CD4-positive, alpha-beta T cell treated with Interleukin-15 for 1 hour (primary cell): Measurements from ENCODE around the gene PAK4.
A peak's percentile ranks its signal among the peaks of the same experiment; 100 is the strongest.
"Not testable (repeated sequence)": the region's sequence is repeated elsewhere in the genome, so short reads cannot be mapped to it uniquely, and the experiment has no call there.

ENCODE experiments used
- DNase-seq: peaks from one replicate; pipeline ENCODE4 v3.0.0-alpha.2; 2020

Gene PAK4

DNA sequence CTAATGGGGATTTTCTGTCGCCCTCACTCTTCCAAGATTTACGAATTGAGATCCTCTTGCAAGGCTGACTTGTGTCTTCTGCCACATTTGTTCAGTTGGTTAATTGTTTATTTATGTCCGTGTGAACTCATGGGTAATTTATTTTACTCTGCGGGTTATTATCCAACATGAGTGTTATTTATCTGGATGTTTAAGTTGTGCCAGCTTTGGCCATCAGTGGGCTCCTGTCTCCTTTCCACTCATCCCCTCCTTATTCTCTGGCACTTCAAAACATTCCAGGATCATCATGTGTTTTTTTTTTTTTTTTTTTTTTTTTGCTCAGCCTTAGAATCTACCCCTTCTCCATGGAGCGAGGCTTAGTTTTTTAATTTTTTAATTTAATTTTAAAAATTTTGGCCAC is 22.4 kb upstream of the PAK4 start:
- DNase-seq, result no peak

GRCh38 chr19:39104186-39104596 is 21.4 kb upstream of the PAK4 start:
- DNase-seq, result no peak

DNA sequence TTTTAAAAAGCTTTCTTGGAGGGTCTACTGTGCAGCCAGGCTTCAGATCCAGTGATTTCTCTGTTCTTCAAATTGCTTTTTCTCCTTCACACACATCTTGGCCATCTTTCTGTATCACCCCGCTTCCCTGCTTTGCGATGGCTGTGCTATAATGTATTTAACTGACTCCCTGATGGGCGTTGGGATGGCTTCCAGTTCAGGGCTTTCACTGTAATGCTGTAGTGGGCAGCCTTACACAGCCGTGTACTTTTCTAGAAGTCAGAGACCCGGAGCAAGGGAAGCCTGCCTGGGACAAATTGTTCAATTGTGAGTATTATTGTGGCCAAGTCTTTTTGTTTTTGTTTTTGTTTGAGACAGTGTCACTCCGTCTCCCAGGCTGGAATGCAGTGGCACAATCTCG is 19.4 kb upstream of the PAK4 start:
- no peak for DNase-seq

- no peak for DNase-seq
Measured at GRCh38 chr19:39109641-39110040, 15.9 kb upstream of the PAK4 start.

DNA sequence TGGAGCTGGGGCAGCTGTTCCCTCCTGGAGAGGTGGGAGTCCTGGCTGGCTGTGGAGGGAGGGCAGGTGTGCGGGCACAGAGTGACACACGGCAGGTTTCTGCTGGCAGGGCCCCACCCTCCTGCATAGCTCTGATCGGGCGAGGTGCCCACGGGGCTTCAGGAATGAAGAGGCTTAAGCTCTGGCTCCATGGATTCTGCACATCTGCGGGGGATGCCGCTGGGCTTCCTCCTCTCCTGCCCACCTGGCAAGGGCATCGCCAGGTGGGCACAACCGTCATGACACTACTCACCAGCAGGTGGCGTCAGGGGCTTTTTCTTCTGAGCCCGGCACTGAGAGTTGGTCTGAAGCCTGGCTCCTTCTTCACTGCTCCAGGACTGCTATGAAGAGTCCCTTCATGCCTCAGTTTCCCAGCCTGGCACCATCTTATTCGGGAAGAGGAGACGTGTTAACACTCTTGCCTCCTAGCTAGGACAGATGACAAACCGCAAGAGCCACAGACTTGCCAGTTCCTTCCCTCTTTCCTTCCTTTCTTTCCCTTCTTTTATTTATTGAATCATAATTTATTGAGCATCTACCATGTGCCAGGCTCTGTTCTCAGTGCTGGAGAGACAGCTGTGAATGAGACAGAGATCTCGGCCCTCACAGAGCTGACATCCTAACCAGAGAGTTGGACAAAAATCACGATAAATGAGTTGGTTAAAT is 15.2 kb upstream of the PAK4 start:
- peak; percentile 57 for DNase-seq

DNA sequence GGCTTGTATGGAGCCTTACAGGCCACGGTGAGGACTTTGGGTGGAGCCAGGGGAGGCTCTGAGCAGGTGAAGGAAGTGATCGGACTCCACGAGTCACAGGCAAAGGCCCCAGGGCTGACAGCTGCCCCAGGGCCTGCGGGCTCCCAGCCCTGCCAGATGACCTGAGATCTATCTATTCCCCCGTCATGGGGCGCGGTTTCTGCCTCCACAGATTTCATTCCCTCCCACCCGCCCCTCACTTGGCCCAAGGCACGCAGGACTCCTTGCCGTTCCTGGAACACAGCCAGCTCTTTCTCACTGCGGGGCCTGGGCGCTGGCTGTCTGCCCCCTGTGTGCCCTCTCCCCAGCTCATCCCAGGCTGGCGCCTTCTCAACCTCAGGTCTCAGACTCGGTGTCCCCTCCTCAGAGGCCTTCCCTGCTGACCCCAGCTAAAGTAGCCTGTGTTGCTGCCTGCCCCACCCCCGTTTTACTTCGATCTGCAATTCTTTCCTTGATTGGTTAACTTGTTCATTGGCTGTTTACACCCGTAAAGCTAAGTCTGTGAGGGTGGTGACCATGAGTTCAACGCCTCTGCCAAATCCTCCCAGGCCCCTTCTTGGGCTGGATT is 13.9 kb upstream of the PAK4 start:
- no peak for DNase-seq

DNA sequence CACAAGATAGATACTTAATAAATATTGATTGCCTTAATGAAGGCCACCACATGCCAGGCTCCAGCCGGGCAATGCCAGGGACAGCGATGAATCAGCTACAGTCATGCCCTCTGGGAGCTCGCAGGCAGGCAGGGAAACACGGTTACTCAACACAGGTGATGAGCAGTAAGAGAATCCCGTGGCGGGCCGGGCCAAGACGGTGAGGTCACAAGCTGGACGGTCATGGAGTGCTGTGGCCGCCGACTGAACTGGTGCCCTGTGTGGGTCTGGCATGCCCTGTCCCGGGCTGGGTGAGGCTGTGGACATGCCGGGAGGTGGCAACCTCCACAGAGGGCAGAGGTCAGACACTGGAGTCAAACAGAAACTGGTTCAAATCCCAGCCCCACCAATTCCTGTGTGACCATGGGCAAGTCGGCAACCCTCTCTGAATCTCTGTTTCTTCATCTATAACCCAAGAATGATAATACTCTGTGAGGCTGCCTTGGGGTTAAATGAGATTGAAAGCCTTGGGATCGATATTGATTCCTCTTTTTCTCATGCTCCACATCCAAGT is 13.2 kb upstream of the PAK4 start:
- DNase-seq, result no peak

- DNase-seq, result no peak
Measured at GRCh38 chr19:39113199-39113598, 12.4 kb upstream of the PAK4 start.

DNA sequence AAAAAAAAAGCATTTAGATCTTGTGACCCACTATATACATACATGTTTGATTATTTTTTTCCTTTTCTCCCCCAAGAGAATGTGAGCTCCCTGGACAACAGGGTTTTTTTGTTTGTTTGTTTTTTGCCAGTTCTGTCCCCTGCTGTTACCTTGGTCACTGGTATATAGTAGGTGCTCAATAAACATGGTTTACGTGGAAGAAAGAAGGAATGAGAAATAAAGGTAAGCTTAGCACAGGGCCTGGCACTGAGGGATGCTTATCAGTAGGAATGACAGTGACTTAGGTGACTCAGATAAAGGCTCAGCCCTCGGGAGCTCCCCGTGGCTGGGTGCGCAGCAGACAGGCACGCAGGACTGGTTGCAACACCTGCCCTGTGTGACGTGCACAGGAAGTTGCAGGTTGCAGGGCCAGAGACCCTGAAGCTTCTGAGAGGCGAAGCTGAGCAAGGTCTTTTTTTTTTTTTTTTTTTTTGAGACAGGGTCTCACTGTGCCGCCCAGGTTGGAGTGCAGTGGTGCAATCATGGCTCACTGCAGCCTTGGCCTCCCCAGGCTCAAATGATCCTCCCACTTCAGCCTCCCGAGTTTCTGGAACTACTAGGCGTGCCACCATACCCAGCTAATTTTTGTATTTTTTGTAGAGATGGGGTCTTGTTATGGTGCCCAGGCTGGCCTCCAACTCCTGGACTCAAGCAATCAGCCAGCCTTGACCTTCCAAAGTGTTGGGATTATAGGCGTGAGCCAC is 10.3 kb upstream of the PAK4 start:
- DNase-seq, result no peak

DNA sequence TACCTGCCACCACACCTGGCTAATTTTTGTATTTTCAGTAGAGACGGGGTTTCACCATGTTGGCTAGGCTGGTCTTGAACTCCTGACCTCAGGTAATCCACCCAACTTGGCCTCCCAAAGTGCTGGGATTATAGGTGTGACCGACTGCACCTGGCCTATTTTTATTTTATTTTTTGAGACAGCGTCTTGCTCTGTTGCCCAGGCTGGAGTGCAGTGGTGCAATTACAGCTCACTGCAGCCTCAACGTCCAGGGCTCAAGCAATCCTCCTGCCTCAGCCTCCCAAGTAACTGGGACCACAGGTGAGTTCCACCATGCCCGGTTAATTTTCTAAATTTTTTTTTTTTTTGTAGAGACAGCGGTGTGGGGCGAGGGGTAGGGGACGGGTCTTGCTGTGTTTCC is 8.6 kb upstream of the PAK4 start:
- not testable (repeated sequence) for DNase-seq

DNA sequence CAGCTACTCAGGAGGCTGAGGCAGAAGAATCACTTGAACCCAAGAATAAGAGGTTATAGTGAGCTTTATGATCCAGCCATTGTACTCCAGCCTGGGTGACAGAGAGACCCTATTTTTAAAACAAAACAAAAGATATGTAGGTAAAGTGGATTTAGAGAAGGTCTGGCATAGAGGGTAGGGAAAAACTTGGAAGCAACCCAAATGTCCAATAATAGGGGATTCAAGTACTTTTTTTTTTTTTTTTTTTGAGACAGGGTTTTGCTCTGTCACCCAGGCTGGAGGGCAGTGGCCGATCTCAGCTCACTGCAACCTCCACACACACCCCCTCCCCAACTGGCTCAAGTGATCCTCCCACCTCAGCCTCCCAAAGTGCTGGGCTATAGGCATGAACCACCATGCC is 5.8 kb upstream of the PAK4 start:
- no peak for DNase-seq

DNA sequence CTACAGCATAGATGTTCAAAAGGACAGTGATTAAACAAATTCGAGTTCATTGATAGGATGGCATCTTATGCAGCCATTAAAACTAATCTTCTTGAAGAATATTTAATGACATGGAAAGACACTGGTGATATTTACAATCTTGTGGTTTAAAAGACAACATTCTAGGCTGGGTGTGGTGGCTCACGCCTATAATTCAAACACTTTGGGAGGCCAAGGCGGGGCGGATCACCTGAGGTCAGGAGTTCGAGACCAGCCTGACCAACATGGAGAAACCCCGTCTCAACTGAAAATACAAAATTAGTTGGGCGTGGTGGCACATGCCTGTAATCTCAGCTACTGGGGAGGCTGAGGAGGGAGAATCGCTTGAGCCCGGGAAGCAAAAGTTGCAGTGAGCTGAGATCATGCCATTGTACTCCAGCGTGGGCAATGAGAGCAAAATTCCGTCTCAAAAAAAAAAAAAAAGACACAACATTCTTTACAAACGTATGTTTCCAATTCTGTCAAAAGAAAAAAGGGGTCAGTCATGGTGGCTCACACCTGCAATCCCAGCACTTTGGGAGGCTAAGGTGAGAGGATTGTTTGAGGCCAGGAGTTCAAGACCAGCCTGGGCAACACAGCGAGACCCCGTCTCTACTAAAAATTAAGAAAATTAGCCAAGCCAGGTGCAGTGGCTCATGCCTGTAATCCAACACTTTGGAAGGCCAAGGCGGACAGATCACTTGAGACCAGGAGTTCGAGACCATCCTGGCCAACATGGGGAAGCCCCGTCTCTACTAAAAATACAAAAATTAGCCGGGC is 2.5 kb upstream of the PAK4 start:
- DNase-seq, result no peak

- DNase-seq, result no peak
Measured at GRCh38 chr19:39124136-39124764, 1.3 kb upstream of the PAK4 start.

DNA sequence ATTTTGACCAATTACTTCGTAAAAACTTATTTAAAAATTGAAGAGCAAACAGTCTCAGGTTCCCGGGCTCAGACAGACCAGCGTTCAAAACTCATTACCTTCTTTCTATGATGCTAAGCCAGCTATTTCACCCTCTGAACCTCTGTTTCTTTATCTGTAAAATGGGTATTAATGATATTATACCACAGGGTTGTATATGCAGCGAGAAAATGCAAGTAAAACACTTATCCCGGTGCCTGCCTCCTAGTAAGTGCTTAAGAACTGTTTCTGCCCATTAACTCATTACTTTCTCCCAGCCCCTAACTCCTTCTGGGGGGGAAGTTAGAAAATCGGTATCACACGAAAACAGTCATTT is 410 bp upstream of the PAK4 start:
- no peak for DNase-seq

GRCh38 chr19:39126312-39127187 is 964 bp downstream of the PAK4 start:
- DNase-seq, result no peak

DNA sequence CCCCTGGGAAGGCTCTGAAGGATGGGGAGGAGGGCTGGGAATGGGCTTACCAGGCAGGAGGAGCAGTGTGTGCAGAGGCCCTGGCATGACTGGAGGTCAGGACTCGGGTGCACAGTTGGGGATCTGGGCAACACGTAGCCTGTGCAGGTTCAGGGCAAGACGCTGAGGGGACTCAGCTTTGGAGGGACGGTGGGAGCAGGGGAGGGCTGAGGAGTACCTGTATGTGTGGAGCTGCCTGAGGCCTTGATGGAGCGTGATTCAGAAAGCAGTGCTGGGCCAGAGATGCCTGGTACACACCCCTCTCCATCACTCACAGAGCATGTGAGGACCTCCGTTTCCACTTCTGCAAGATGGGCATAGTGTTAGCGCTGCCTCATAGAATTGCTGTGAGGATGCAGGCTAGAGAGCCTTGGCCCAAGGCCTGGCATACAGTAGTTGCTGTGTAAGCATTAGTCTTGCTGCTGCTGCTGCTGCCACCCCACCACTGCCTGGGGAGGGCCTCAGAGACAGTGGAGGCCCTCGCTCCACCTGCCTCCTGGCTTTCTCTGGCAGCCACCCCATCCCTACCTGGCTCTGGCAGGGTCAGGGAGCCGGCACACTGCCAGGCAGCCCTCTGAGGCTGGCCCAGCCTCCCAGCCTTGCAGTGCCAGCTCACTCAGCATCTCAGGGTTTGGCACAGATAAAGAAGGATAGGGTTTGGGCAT is 2.4 kb downstream of the PAK4 start:
- DNase-seq, result no peak

DNA sequence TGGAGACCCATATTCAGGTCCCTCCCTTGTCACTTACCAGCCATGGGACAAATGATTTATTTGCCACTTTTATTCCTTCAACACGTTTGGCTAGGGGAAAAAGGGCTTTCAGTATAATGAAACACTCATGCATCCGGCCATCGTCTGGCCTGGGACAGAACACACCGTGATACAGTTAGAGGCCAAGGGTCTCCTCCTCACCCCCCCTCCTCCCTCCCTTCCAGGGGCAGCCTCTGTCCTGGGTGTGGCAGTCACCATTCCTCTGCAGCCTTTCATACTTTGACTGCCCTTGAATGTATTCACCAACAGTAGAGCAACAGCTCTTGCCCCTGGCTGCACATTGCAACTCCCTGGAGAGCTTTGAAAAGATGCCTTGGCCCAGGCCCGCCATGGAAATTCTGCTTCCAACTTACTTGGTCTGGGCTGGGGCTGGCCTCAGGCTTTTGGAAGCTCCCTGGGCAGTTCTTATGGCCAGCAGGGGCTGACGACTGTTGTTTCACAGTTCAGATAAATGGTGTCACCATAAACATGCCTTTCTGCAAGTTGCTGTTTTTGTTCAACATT is 3.0 kb downstream of the PAK4 start:
- DNase-seq, result no peak

- no peak for DNase-seq
Measured at GRCh38 chr19:39129116-39129515, 3.5 kb downstream of the PAK4 start.

GRCh38 chr19:39130337-39131254 is 5.0 kb downstream of the PAK4 start:
- no peak for DNase-seq
